Measurements from ENCODE around the gene INPPL1.
"Not testable (repeated sequence)": the region's sequence is repeated elsewhere in the genome, so short reads cannot be mapped to it uniquely, and the experiment has no call there.

GRCh38 chr11:72180892-72181552, 43.5 kb upstream of the INPPL1 start:
- TF ChIP-seq BHLHE40 (IDR thresholded peaks at IDR 0.05; ENCODE audit: borderline replicate concordance in 1 of 2, low read depth in 2 of 2, low read length in 1 of 2); CBX3 (IDR thresholded peaks at IDR 0.05; ENCODE audit: borderline replicate concordance, low read depth); RCOR1 (conservative IDR thresholded peaks at IDR 0.05; ENCODE audit: low read depth, low read length); BCLAF1 (IDR thresholded peaks at IDR 0.05): not testable (repeated sequence)
